K562 (cell line): Measurements from ENCODE around the gene OR56A3. TPM values are rescaled to one million over a fixed set of nuclear protein-coding genes. Genes with fewer than 3 reads are reported as not detected.

Experiments
- ATAC-seq: fragments of 200-7000 bp; cut with Tn5 transposase; 3 replicates; pipeline ENCODE4 v1.9.1; 2020; ENCODE audit warnings: moderate library complexity
- BruUV-seq: library from RNA; stranded (reverse); fragments of 400-500 nt; replicated peaks from 2 replicates; lab custom pipeline; 2021; lab: Mats Ljungman, UMichigan
- CTCF ChIA-PET: fragments of 300-600 bp; formaldehyde crosslinking; extraction: SDS; loops from one replicate; lab custom pipeline; 2021; ENCODE audit warnings: low intra/inter-chr PET ratio; lab: Yijun Ruan, JAX
- POLR2A ChIA-PET: fragments of 300-600, 350-650 bp; sonication (Branson Sonifier 250); formaldehyde crosslinking; extraction: SDS; loops from one replicate; lab custom pipeline; 2021; ENCODE audit warnings: antibody characterized with exemption, inconsistent platforms; lab: Yijun Ruan, JAX
- DNase-seq, 4 experiments: peaks; one replicate each; pipeline versions ENCODE4 v3.0.0 to v3.0.0-alpha.2; 2011 to 2018; ENCODE audit warnings: low spot score in 3 of 4, mixed read lengths in 3 of 4; ENCODE audit errors: extremely low read depth in 1 of 4
- FAIRE-seq: peaks from 2 replicates; lab custom pipeline; 2011; peaks lifted over from hg19 to GRCh38; lab: Jason Lieb, UNC
- H2AFZ ChIP-seq: 2 replicates; pipeline ENCODE4 v1.6.0; 2011; ENCODE audit warnings: low read depth, low read length, control low read depth, inconsistent platforms
- H3K27ac ChIP-seq: fragments of 200-600 bp; 3 replicates; pipeline ENCODE4 v1.8.0; 2011; ENCODE audit warnings: low read depth, mild to moderate bottlenecking, control low read depth, inconsistent platforms, low read length, moderate library complexity, mixed read lengths; ENCODE audit errors: extremely low read depth
- H3K27me3 ChIP-seq, 2 experiments: fragments of 300-600 bp in 1 of 2; 2 replicates in 1 of 2; 3 replicates in 1 of 2; pipeline versions ENCODE4 v1.6.0 to v1.8.0; 2011; ENCODE audit warnings: inconsistent platforms in 2 of 2, low read length in 2 of 2, mild to moderate bottlenecking in 1 of 2, mixed read lengths in 1 of 2, moderate library complexity in 1 of 2; ENCODE audit not compliant: control insufficient read depth in 2 of 2, insufficient read depth in 2 of 2
- H3K36me3 ChIP-seq: fragments of 300-600 bp; 3 replicates; pipeline ENCODE4 v1.8.0; 2011; ENCODE audit warnings: mild to moderate bottlenecking, low read length, inconsistent platforms; ENCODE audit not compliant: control insufficient read depth, insufficient read depth
- H3K4me1 ChIP-seq, 2 experiments: fragments of 200-600 bp in 1 of 2; replicated peaks in 1 of 2; 2 replicates in 1 of 2; 3 replicates in 1 of 2; pipeline versions ENCODE4 v1.5.1 to v1.8.0; 2011; ENCODE audit warnings: inconsistent platforms in 2 of 2, low read length in 2 of 2, mild to moderate bottlenecking in 1 of 2, mixed read lengths in 1 of 2, moderate library complexity in 1 of 2; ENCODE audit not compliant: control insufficient read depth in 2 of 2, insufficient read depth in 2 of 2
- H3K4me2 ChIP-seq: 2 replicates; pipeline ENCODE4 v1.6.1; 2011; ENCODE audit warnings: low read length, control low read depth, inconsistent platforms, mixed read lengths; ENCODE audit not compliant: insufficient read depth
- H3K4me3 ChIP-seq: fragments of 200-600 bp; sonication (generic), shearing (Covaris generic); 2 replicates; pipeline ENCODE4 v1.5.1; 2016; ENCODE audit warnings: control low read depth, inconsistent platforms
- H3K79me2 ChIP-seq: fragments of 200-600 bp; 3 replicates; pipeline ENCODE4 v1.8.0; 2011; ENCODE audit warnings: low read length, inconsistent platforms; ENCODE audit not compliant: control insufficient read depth, insufficient read depth
- H3K9ac ChIP-seq, 2 experiments: 2 replicates each; pipeline versions ENCODE4 v1.6.0 to v1.6.1; 2011; ENCODE audit warnings: low read depth in 2 of 2, low read length in 2 of 2, control low read depth in 1 of 2, inconsistent platforms in 1 of 2, mild to moderate bottlenecking in 1 of 2, mixed read lengths in 1 of 2; ENCODE audit not compliant: insufficient read depth in 1 of 2
- H3K9me1 ChIP-seq: one replicate; pipeline ENCODE4 v1.6.0; 2011; ENCODE audit warnings: inconsistent platforms, mild to moderate bottlenecking, low read length, moderate library complexity; ENCODE audit not compliant: control insufficient read depth, insufficient read depth
- H3K9me3 ChIP-seq: replicated peaks from 2 replicates; pipeline ENCODE4 v1.5.1; 2011; ENCODE audit warnings: low read depth, low read length, inconsistent platforms; ENCODE audit not compliant: control insufficient read depth, insufficient read depth
- H4K20me1 ChIP-seq: replicated peaks from 2 replicates; pipeline ENCODE4 v1.6.1; 2011; ENCODE audit warnings: low read length, inconsistent platforms, mixed read lengths; ENCODE audit not compliant: control insufficient read depth, insufficient read depth
- E2F5 ChIP-seq: sonication (generic); formaldehyde crosslinking; IDR thresholded peaks from 2 replicates; pipeline ENCODE4 v1.8.0; 2022; ENCODE audit warnings: mild to moderate bottlenecking, missing genetic modification reagents
- JUNB ChIP-seq: fragments of 450-650 bp; formaldehyde crosslinking; conservative IDR thresholded peaks from 2 replicates; pipeline ENCODE4 v1.4.0; 2020; ENCODE audit warnings: mild to moderate bottlenecking
- ZNF12 ChIP-seq: sonication (generic); formaldehyde crosslinking; IDR thresholded peaks from 2 replicates; pipeline ENCODE4 v1.4.0; 2020; ENCODE audit warnings: mild to moderate bottlenecking, missing genetic modification reagents
- WGBS: fragments of 100-300 bp; shearing (Covaris generic); methylation state at CpG from one replicate; pipeline ENCODE4 v1.1.6; 2016; ENCODE audit warnings: low coverage, mixed read lengths; ENCODE audit not compliant: insufficient coverage; ENCODE audit errors: missing lambda C conversion rate; 5-methylcytosine and 5-hydroxymethylcytosine counted together
- in situ Hi-C: fragments of 300-500 bp; cut with MboI; formaldehyde crosslinking; loops from 4 replicates; pipeline ENCODE4 v1.15.0; 2018; ENCODE audit warnings: inconsistent platforms, mixed read lengths
- intact Hi-C: fragments of 100-400 bp; cut with micrococcal nuclease; formaldehyde crosslinking; loops from 2 replicates; pipeline ENCODE4 v1.14.2; 2022
- polyA plus RNA-seq, 8 experiments: library from polyadenylated mRNA; depleted of rRNA in 4 of 8; stranded (reverse) in 5 of 8; unstranded in 3 of 8; fragments of >200 nt; fragmentation: Nextera tagmentation in 2 of 8; fragmentation: Illumina TruSeq in 1 of 8; extraction: Ambion mirVana in 2 of 8; extraction: Trizol in 1 of 8; gene quantifications; 2 replicates each; pipeline versions ENCODE4 v1.2.1 to v1.2.3, GENCODE V29; 2011 to 2014; ENCODE audit warnings: inconsistent platforms in 1 of 8, missing spikeins in 1 of 8
- total RNA-seq, 7 experiments: library from RNA; depleted of rRNA in 6 of 7; stranded (reverse); fragments of >200 nt in 6 of 7; fragmentation: Illumina TruSeq in 2 of 7; extraction: Trizol in 2 of 7; gene quantifications; 2 replicates each; pipeline versions ENCODE4 v1.2.1 to v1.2.3, GENCODE V29; 2011 to 2021; ENCODE audit warnings: low replicate concordance in 1 of 7

OR56A3 gene
- total and polyA plus RNA-seq, 9 of the 15 experiments (the other 6 are each of a cell fraction or from before 2014, with no cell fraction given), result not detected

GRCh38 chr11:5994791-5995190 is 52.7 kb downstream of the OR56A3 start:
- intact Hi-C loops, result no loop called here
- Histone ChIP-seq H3K4me3 (no peak overlapping the region), H4K20me1 (no peaks in the 10 kb centered on the region), H3K27ac (no peak overlapping the region), H3K27me3 (peaks cover 0 to 11% of the 10 kb centered on the region in 2 experiments; a peak in 1 of 5 replicates), H3K4me1 (no peaks in the 10 kb centered on the region), H2AFZ (no peak overlapping the region), H3K79me2 (no peaks in the 10 kb centered on the region), H3K9me1 (no peaks in the 10 kb centered on the region), H3K9me3 (no peaks in the 10 kb centered on the region), H3K9ac (no peak overlapping the region), H3K36me3 (no peaks in the 10 kb centered on the region), H3K4me2 (no peak overlapping the region)
- no peak for TF ChIP-seq E2F5
- TF ChIP-seq ZNF12, result no peak
- no peak for TF ChIP-seq JUNB (CRISPR knock-in tag)
- CTCF ChIA-PET, result interaction anchor here (0.6 kb wide), 1 partner anchor 380 kb away, joined by 4 read pairs; no protein-coding TSS in a partner anchor
- in situ Hi-C loops, result no loop called here
- no TSS peak for BruUV-seq
- ATAC-seq, result no peak
- no peak for DNase-seq
- 0% methylated on average over 13 of the region's 14 CpGs for WGBS
- FAIRE-seq, result no peak
- POLR2A ChIA-PET, result interaction anchor here (0.6 kb wide), 1 partner anchor 40 kb away, joined by 3 read pairs; no protein-coding TSS in a partner anchor

Other genes with a start within 250 kb of the OR56A3 start
Only the 7 nearest of the 15 such genes appear.
- gene OR52E8, start 84.6 kb upstream of the OR56A3 start, total RNA-seq (2014; rRNA removed), result not detected in 2 replicates
- not detected in 2 replicates for gene OR52E8, start 84.6 kb upstream of the OR56A3 start, total RNA-seq (2014; rRNA removed; fragmentation: Illumina TruSeq; extraction: Trizol)
- gene OR52E8, start 84.6 kb upstream of the OR56A3 start, total RNA-seq (2015; rRNA removed; fragmentation: Illumina TruSeq; extraction: Trizol), result not detected in 2 replicates
- gene OR52E8, start 84.6 kb upstream of the OR56A3 start, total RNA-seq (2021), result not detected in 2 replicates
- not detected in 2 replicates for gene OR52E8, start 84.6 kb upstream of the OR56A3 start, polyA plus RNA-seq (2011; rRNA removed)
- not detected in 2 replicates for gene OR52E8, start 84.6 kb upstream of the OR56A3 start, polyA plus RNA-seq (2014; fragmentation: Illumina TruSeq; extraction: Trizol)
- not detected for gene OR52E8, start 84.6 kb upstream of the OR56A3 start, polyA plus RNA-seq (2014; fragmentation: Nextera tagmentation; extraction: Ambion mirVana)
- gene OR52E8, start 84.6 kb upstream of the OR56A3 start, polyA plus RNA-seq (2014; rRNA removed), result not detected in 2 replicates
- not detected in 2 replicates for gene OR52E4, start 61.6 kb upstream of the OR56A3 start, total RNA-seq (2014; rRNA removed)
- not detected in 2 replicates for gene OR52E4, start 61.6 kb upstream of the OR56A3 start, total RNA-seq (2014; rRNA removed; fragmentation: Illumina TruSeq; extraction: Trizol)
- gene OR52E4, start 61.6 kb upstream of the OR56A3 start, total RNA-seq (2015; rRNA removed; fragmentation: Illumina TruSeq; extraction: Trizol), result not detected in 2 replicates
- not detected in 2 replicates for gene OR52E4, start 61.6 kb upstream of the OR56A3 start, total RNA-seq (2021)
- not detected in 2 replicates for gene OR52E4, start 61.6 kb upstream of the OR56A3 start, polyA plus RNA-seq (2011; rRNA removed)
- gene OR52E4, start 61.6 kb upstream of the OR56A3 start, polyA plus RNA-seq (2014; fragmentation: Illumina TruSeq; extraction: Trizol), result not detected in 2 replicates
- not detected for gene OR52E4, start 61.6 kb upstream of the OR56A3 start, polyA plus RNA-seq (2014; fragmentation: Nextera tagmentation; extraction: Ambion mirVana)
- not detected in 2 replicates for gene OR52E4, start 61.6 kb upstream of the OR56A3 start, polyA plus RNA-seq (2014; rRNA removed)
- gene OR52E5, start 49.0 kb upstream of the OR56A3 start, total RNA-seq (2014; rRNA removed), result not detected in 2 replicates
- not detected in 2 replicates for gene OR52E5, start 49.0 kb upstream of the OR56A3 start, total RNA-seq (2014; rRNA removed; fragmentation: Illumina TruSeq; extraction: Trizol)
- not detected in 2 replicates for gene OR52E5, start 49.0 kb upstream of the OR56A3 start, total RNA-seq (2015; rRNA removed; fragmentation: Illumina TruSeq; extraction: Trizol)
- not detected in 2 replicates for gene OR52E5, start 49.0 kb upstream of the OR56A3 start, total RNA-seq (2021)
- not detected in 2 replicates for gene OR52E5, start 49.0 kb upstream of the OR56A3 start, polyA plus RNA-seq (2011; rRNA removed)
- not detected in 2 replicates for gene OR52E5, start 49.0 kb upstream of the OR56A3 start, polyA plus RNA-seq (2014; fragmentation: Illumina TruSeq; extraction: Trizol)
- not detected for gene OR52E5, start 49.0 kb upstream of the OR56A3 start, polyA plus RNA-seq (2014; fragmentation: Nextera tagmentation; extraction: Ambion mirVana)
- gene OR52E5, start 49.0 kb upstream of the OR56A3 start, polyA plus RNA-seq (2014; rRNA removed), result not detected in 2 replicates
- not detected in 2 replicates for gene OR56A5, start 26.2 kb downstream of the OR56A3 start, total RNA-seq (2014; rRNA removed)
- not detected in 2 replicates for gene OR56A5, start 26.2 kb downstream of the OR56A3 start, total RNA-seq (2014; rRNA removed; fragmentation: Illumina TruSeq; extraction: Trizol)
- gene OR56A5, start 26.2 kb downstream of the OR56A3 start, total RNA-seq (2015; rRNA removed; fragmentation: Illumina TruSeq; extraction: Trizol), result not detected in 2 replicates
- gene OR56A5, start 26.2 kb downstream of the OR56A3 start, total RNA-seq (2021), result not detected in 2 replicates
- not detected in 2 replicates for gene OR56A5, start 26.2 kb downstream of the OR56A3 start, polyA plus RNA-seq (2011; rRNA removed)
- not detected in 2 replicates for gene OR56A5, start 26.2 kb downstream of the OR56A3 start, polyA plus RNA-seq (2014; fragmentation: Illumina TruSeq; extraction: Trizol)
- not detected for gene OR56A5, start 26.2 kb downstream of the OR56A3 start, polyA plus RNA-seq (2014; fragmentation: Nextera tagmentation; extraction: Ambion mirVana)
- gene OR56A5, start 26.2 kb downstream of the OR56A3 start, polyA plus RNA-seq (2014; rRNA removed), result not detected in 2 replicates
- not detected in 2 replicates for gene OR52L1, start 44.7 kb downstream of the OR56A3 start, total RNA-seq (2014; rRNA removed)
- not detected in 2 replicates for gene OR52L1, start 44.7 kb downstream of the OR56A3 start, total RNA-seq (2014; rRNA removed; fragmentation: Illumina TruSeq; extraction: Trizol)
- gene OR52L1, start 44.7 kb downstream of the OR56A3 start, total RNA-seq (2015; rRNA removed; fragmentation: Illumina TruSeq; extraction: Trizol), result not detected in 2 replicates
- gene OR52L1, start 44.7 kb downstream of the OR56A3 start, total RNA-seq (2021), result not detected in 2 replicates
- gene OR52L1, start 44.7 kb downstream of the OR56A3 start, polyA plus RNA-seq (2011; rRNA removed), result not detected in 2 replicates
- gene OR52L1, start 44.7 kb downstream of the OR56A3 start, polyA plus RNA-seq (2014; fragmentation: Illumina TruSeq; extraction: Trizol), result not detected in 2 replicates
- not detected for gene OR52L1, start 44.7 kb downstream of the OR56A3 start, polyA plus RNA-seq (2014; fragmentation: Nextera tagmentation; extraction: Ambion mirVana)
- gene OR52L1, start 44.7 kb downstream of the OR56A3 start, polyA plus RNA-seq (2014; rRNA removed), result not detected in 2 replicates
- not detected in 2 replicates for gene OR56A4, start 64.7 kb downstream of the OR56A3 start, total RNA-seq (2014; rRNA removed)
- gene OR56A4, start 64.7 kb downstream of the OR56A3 start, total RNA-seq (2014; rRNA removed; fragmentation: Illumina TruSeq; extraction: Trizol), result not detected in 2 replicates
- gene OR56A4, start 64.7 kb downstream of the OR56A3 start, total RNA-seq (2015; rRNA removed; fragmentation: Illumina TruSeq; extraction: Trizol), result not detected in 2 replicates
- gene OR56A4, start 64.7 kb downstream of the OR56A3 start, total RNA-seq (2021), result not detected in 2 replicates
- not detected in 2 replicates for gene OR56A4, start 64.7 kb downstream of the OR56A3 start, polyA plus RNA-seq (2011; rRNA removed)
- not detected in 2 replicates for gene OR56A4, start 64.7 kb downstream of the OR56A3 start, polyA plus RNA-seq (2014; fragmentation: Illumina TruSeq; extraction: Trizol)
- gene OR56A4, start 64.7 kb downstream of the OR56A3 start, polyA plus RNA-seq (2014; fragmentation: Nextera tagmentation; extraction: Ambion mirVana), result not detected
- gene OR56A4, start 64.7 kb downstream of the OR56A3 start, polyA plus RNA-seq (2014; rRNA removed), result not detected in 2 replicates
- not detected in 2 replicates for gene OR56A1, start 88.5 kb downstream of the OR56A3 start, total RNA-seq (2014; rRNA removed)
- gene OR56A1, start 88.5 kb downstream of the OR56A3 start, total RNA-seq (2014; rRNA removed; fragmentation: Illumina TruSeq; extraction: Trizol), result not detected in 2 replicates
- gene OR56A1, start 88.5 kb downstream of the OR56A3 start, total RNA-seq (2015; rRNA removed; fragmentation: Illumina TruSeq; extraction: Trizol), result not detected in 2 replicates
- not detected in 2 replicates for gene OR56A1, start 88.5 kb downstream of the OR56A3 start, total RNA-seq (2021)
- gene OR56A1, start 88.5 kb downstream of the OR56A3 start, polyA plus RNA-seq (2011; rRNA removed), result not detected in 2 replicates
- not detected in 2 replicates for gene OR56A1, start 88.5 kb downstream of the OR56A3 start, polyA plus RNA-seq (2014; fragmentation: Illumina TruSeq; extraction: Trizol)
- not detected for gene OR56A1, start 88.5 kb downstream of the OR56A3 start, polyA plus RNA-seq (2014; fragmentation: Nextera tagmentation; extraction: Ambion mirVana)
- gene OR56A1, start 88.5 kb downstream of the OR56A3 start, polyA plus RNA-seq (2014; rRNA removed), result not detected in 2 replicates